Measurements from ENCODE around the gene STK38L.

DNA sequence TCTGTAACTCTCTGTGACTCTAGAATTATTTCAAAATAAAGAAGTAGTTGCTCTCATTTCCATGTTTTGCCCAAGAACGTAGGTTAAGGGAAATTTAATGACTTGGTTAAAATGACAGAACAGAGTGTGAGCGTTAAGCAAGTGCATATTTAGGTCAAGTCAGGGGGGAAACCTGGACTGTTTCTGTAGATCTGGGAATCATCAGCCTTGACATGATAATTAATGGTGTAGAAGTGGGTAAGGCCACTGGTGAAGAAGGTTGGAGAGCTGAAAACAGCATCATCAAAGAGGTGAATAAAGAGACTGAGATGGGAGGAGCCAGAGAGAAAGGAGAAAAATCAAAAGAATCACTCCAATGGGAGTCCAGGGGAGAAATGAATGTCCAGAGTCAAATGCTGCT, 49.4 kb upstream of the STK38L start:
- TF ChIP-seq, protein P1, sequence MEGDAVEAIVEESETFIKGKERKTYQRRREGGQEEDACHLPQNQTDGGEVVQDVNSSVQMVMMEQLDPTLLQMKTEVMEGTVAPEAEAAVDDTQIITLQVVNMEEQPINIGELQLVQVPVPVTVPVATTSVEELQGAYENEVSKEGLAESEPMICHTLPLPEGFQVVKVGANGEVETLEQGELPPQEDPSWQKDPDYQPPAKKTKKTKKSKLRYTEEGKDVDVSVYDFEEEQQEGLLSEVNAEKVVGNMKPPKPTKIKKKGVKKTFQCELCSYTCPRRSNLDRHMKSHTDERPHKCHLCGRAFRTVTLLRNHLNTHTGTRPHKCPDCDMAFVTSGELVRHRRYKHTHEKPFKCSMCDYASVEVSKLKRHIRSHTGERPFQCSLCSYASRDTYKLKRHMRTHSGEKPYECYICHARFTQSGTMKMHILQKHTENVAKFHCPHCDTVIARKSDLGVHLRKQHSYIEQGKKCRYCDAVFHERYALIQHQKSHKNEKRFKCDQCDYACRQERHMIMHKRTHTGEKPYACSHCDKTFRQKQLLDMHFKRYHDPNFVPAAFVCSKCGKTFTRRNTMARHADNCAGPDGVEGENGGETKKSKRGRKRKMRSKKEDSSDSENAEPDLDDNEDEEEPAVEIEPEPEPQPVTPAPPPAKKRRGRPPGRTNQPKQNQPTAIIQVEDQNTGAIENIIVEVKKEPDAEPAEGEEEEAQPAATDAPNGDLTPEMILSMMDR (IDR thresholded peaks at IDR 0.05) = no peak
- TF ChIP-seq POLR2A (IDR thresholded peaks at IDR 0.05) (no peak), POLR2AphosphoS5 (IDR thresholded peaks at IDR 0.05) (no peak)
